OCI-LY3 (cell line): ENCODE data around the gene SNX25.

Experiments used
- CTCF ChIP-seq: fragments of 200-600, 300-600 bp; sonication (generic); IDR thresholded peaks from 2 replicates; pipeline ENCODE4 v1.5.1; 2014; ENCODE audit warnings: antibody characterized with exemption, low read length, low read depth
- EZH2phosphoT487 ChIP-seq: fragments of 200-600 bp; shearing (Covaris generic); IDR thresholded peaks from 2 replicates; pipeline ENCODE4 v1.6.1; 2018; ENCODE audit warnings: antibody characterized with exemption, mixed run types, low read depth

GRCh38 chr4:185238750-185239149 is 29.4 kb downstream of the SNX25 start:
- no peak for TF ChIP-seq CTCF
- TF ChIP-seq EZH2phosphoT487 = no peak
